Lower lobe of right lung (tissue), 2 donors: ENCODE results near the gene PRCC. TPM values are rescaled to one million over a fixed set of nuclear protein-coding genes. Genes with fewer than 3 reads are reported as not detected.

Experiments used
- ATAC-seq, 2 donors: fragments of 200-7000 bp; cut with Tn5 transposase; one replicate each; pipeline ENCODE4 v1.9.1; 2020 to 2022; ENCODE audit warnings: mild to moderate bottlenecking in 2 of 2, moderate library complexity in 2 of 2
- DNase-seq: peaks from one replicate; pipeline ENCODE4 v3.0.0-alpha.2; 2020
- H3K27ac ChIP-seq: fragments of 200-600 bp; one replicate; pipeline ENCODE4 v1.8.0; 2022
- H3K27me3 ChIP-seq: fragments of 200-600 bp; one replicate; pipeline ENCODE4 v1.8.0; 2022; ENCODE audit warnings: low read depth
- H3K36me3 ChIP-seq: fragments of 200-600 bp; one replicate; pipeline ENCODE4 v1.8.0; 2022; ENCODE audit warnings: mild to moderate bottlenecking
- H3K4me1 ChIP-seq: fragments of 200-600 bp; one replicate; pipeline ENCODE4 v1.8.0; 2022
- H3K4me3 ChIP-seq: fragments of 200-600 bp; one replicate; pipeline ENCODE4 v1.8.0; 2022; ENCODE audit warnings: mild to moderate bottlenecking
- H3K9me3 ChIP-seq: fragments of 200-600 bp; one replicate; pipeline ENCODE4 v1.8.0; 2022
- intact Hi-C: fragments of 100-400 bp; cut with DNase I; formaldehyde crosslinking; loops from one replicate; pipeline ENCODE4 v1.11.0; 2022
- total RNA-seq: library from RNA; stranded (reverse); fragmentation: NEBNext Ultra II Directional; extraction: Animal tissue kit (Norgen Biotek cat#: 25700); gene quantifications from one replicate; pipeline ENCODE4 v1.2.1, GENCODE V29; 2021
- TF ChIP-seq, protein P1 (sequence below): fragments of 200-600 bp; IDR thresholded peaks from one replicate; pipeline ENCODE4 v1.8.0; 2022; ENCODE audit warnings: antibody characterized with exemption, mild to moderate bottlenecking
- donor health status: DM: no; HTN: yes; CAD: no; lungs with severe emphysema.

Gene PRCC
- total RNA-seq, 1 donor from 2014 or later: 51.9 TPM

DNA sequence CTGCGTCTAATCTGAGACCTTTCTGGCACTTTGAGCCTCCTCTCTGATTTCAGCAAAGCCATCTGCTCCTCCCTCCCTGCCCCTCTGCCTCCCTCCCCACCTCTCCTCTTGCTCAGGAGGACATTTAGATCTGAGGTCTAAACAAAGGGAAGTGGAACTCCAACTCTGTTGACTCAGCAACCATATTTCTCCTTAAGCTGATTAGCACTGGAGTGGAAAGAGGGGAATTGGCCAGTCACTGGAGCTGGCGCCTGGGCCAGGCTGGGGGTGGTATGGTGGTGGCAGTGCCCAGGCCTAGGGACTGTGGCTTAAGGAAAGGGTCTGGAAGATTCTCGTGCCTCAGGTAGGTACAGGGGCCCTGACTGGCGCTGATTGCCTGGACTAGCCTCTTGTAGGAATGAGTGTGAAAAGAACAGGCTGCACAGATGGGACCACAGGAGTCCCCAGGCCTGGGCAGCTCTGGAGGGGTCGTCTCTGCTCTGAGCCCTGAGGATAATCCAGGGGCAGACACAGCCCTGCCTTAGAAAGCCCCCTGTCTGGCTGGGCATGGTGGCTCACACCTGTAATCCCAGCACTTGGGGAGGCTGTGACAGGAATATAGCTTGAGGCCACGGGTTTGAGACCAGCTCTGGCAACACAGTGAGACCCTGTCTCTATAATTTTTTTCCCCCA, 37.4 kb downstream of the PRCC start:
- Histone ChIP-seq H3K27ac (no peak overlapping the region), H3K4me1 (peaks cover 27% of the 10 kb centered on the region), H3K4me3 (no peak overlapping the region), H3K27me3 (no peaks in the 10 kb centered on the region), H3K9me3 (no peaks in the 10 kb centered on the region), H3K36me3 (peaks cover 27% of the 10 kb centered on the region)
- TF ChIP-seq, protein P1, sequence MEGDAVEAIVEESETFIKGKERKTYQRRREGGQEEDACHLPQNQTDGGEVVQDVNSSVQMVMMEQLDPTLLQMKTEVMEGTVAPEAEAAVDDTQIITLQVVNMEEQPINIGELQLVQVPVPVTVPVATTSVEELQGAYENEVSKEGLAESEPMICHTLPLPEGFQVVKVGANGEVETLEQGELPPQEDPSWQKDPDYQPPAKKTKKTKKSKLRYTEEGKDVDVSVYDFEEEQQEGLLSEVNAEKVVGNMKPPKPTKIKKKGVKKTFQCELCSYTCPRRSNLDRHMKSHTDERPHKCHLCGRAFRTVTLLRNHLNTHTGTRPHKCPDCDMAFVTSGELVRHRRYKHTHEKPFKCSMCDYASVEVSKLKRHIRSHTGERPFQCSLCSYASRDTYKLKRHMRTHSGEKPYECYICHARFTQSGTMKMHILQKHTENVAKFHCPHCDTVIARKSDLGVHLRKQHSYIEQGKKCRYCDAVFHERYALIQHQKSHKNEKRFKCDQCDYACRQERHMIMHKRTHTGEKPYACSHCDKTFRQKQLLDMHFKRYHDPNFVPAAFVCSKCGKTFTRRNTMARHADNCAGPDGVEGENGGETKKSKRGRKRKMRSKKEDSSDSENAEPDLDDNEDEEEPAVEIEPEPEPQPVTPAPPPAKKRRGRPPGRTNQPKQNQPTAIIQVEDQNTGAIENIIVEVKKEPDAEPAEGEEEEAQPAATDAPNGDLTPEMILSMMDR: no peak
- ATAC-seq (peak; percentile 57 to 62), DNase-seq (no peak)
- intact Hi-C loops: no loop called here

DNA sequence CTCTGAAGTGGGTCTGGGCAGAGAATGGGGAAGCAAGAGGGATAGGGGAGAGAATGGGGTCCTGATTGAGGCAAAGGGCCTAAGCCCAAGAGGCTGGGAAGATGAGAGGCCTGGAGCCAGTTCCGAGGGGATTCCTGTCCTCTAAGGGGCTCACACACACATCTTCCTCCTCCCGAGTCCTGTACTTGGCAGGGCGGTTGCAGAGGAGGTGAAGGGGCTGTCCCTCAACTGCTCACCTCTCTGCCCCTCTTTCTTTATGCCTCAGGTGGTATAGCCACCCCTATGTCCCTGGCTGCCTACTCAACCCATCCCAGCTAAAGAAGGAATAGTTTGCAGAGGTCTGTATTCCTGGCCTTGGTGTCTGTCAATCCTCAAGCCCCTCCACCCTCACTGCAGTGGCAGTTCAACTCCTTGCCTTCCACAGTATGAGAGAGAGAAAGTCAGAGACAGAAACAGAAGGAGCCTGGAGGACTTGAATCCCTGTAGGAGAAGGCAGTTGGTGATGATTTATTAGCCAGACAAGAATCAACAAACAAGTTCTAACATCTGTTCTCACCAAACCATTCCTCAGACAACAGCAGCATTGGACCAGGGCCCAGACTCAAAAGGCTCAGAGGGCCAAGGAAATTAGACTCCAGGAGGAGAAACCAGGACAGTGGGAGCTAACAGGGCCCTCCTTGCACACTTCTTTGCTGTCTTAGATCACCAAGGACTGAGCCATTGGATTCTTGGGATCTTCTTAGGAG, 38.6 kb downstream of the PRCC start:
- intact Hi-C loops: no loop called here
- H3K27ac ChIP-seq: peak overlapping the region; percentile 18
- H3K4me3 ChIP-seq: no peak overlapping the region
- no peak for ATAC-seq
- H3K27me3 ChIP-seq: no peaks in the 10 kb centered on the region
- TF ChIP-seq, protein P1: no peak
- no peak for DNase-seq
- no peaks in the 10 kb centered on the region for H3K9me3 ChIP-seq
- H3K4me1 ChIP-seq: peaks cover 27% of the 10 kb centered on the region
- H3K36me3 ChIP-seq: peaks cover 15% of the 10 kb centered on the region

DNA sequence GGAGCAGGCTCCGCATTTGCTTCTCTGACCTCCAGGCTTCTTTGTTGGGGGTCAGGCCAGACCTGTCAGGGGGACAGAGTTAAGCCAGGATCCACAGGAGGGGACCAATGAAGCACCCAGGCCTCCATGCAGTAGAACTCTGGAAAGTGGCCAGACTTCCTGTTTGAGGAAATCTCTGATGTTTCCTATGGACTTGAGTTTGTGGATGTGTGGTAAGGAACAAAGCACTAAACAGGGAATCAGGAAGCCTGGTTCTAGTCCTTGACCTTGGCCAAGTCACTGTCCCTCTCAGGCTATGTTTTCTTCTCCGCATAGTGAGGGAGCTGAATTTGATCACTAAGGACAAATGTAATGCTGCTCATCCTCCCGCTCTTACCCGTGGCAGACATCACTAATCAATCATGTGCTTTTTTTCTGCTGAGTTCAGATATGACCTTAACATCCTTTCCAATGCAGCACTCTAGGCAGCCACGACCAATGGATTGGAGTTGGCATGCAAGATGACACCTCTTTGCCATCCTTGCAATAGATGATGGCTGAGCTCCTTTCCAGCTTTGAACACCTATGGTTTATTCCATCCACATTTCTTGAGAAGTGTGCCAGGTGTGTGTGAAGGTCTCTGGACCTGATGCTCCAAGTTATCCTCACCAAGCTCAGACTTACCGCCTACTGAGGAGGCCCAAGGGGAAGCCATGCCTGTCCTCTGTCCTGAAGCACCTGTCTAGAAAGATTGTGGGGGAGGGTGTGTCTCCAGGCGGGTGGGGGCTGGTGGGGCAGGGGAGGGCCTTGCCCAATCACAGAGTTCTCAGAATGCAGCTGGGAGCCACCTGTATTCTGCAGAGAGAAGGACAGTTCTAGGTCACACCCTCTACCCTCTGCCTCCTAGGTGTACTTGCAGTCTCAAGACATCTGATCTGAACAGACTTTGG, 39.4 kb downstream of the PRCC start:
- Histone ChIP-seq H3K27ac (peak overlapping the region; percentile 18), H3K4me1 (peaks cover 27% of the 10 kb centered on the region), H3K36me3 (peaks cover 7% of the 10 kb centered on the region), H3K4me3 (no peak overlapping the region), H3K27me3 (no peaks in the 10 kb centered on the region), H3K9me3 (no peaks in the 10 kb centered on the region)
- ATAC-seq: no peak
- no peak for DNase-seq
- intact Hi-C loops: no loop called here
- TF ChIP-seq, protein P1: no peak

DNA sequence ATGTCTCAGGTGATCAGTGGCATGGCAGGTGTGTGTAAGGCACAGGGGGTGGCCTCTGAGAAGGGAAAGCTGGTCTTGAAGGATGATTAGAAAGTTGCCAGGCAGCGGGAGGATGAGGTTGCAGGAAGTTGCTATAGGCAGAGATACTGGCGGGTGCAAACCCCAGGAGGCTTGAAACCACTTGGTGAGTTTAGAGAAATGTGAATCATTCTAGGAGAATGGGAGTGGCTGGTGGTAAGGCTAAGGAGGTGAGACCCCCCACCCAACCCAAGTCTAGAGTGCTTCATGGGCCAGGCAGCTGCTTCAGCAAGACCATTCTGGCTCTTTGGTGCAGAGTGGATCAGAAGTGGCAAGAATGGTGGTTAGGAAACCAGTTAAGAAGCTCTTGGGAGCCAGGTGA, 40.3 kb downstream of the PRCC start:
- intact Hi-C loops: no loop called here
- Histone ChIP-seq H3K27ac (no peak overlapping the region), H3K9me3 (no peaks in the 10 kb centered on the region), H3K4me1 (peaks cover 27% of the 10 kb centered on the region), H3K4me3 (no peak overlapping the region), H3K27me3 (no peaks in the 10 kb centered on the region), H3K36me3 (no peaks in the 10 kb centered on the region)
- no peak for ATAC-seq
- no peak for DNase-seq
- TF ChIP-seq, protein P1: no peak

DNA sequence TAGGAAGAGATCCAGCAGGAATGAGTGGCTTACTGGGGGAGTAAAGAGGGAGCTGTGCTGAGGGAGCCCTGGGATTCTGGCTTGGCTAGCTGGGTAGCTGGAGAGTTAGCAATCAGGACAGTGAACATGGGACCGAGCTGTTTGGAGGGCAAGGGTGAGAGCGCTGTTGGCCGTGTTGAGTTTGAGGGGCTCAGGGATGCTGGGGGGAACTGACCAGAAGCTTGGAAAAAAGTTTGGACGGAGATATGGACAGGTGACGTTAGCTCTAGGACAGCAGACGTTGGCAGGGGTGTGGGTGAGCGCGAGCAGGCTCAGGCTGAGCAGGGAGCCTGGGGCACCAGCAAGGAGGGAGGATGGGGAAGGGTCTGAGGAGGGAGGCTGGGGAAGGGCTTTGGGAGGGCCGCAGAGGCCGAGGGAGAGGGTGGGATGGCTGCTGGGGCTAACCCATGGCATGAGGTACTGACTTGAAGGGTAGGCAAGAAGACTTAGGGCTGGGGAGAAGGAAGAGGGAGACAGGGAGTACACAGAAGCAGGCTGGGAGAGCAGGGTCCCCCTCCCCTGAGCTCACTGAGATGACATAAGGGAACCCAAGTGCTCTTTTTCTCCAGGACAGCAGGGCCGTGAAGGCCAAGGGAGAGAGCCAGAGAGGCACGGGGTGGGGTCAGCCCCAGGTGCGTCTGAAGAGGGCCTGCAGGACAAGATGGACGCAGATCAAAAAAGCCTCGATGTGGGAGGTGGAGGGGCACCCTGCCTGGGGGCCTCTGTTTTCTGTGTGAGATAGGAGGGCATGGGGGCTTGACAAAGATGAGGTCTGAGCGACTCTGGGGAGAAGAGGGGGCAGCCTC, 41.1 kb downstream of the PRCC start:
- Histone ChIP-seq H3K27ac (no peak overlapping the region), H3K36me3 (no peaks in the 10 kb centered on the region), H3K4me1 (peaks cover 32% of the 10 kb centered on the region), H3K27me3 (no peaks in the 10 kb centered on the region), H3K9me3 (no peaks in the 10 kb centered on the region), H3K4me3 (no peak overlapping the region)
- ATAC-seq: no peak
- intact Hi-C loops: no loop called here
- TF ChIP-seq, protein P1: no peak
- DNase-seq: no peak
